Subcutaneous abdominal adipose tissue (tissue), 5 donors: ENCODE results near the gene CPNE4.

Experiments used
- H3K27ac ChIP-seq: one replicate; pipeline ENCODE4 v1.7.0; 2013; ENCODE audit warnings: low read depth, mild to moderate bottlenecking, inconsistent platforms, low read length, moderate library complexity
- H3K27me3 ChIP-seq, 5 donors: one replicate each; pipeline ENCODE4 v1.7.0; 2013; ENCODE audit warnings: low read length in 5 of 5, inconsistent platforms in 1 of 5; ENCODE audit not compliant: control insufficient read depth in 5 of 5, insufficient read depth in 4 of 5
- H3K36me3 ChIP-seq, 5 donors: one replicate each; pipeline ENCODE4 v1.7.0; 2013; ENCODE audit warnings: low read length in 5 of 5; ENCODE audit not compliant: control insufficient read depth in 5 of 5, insufficient read depth in 5 of 5
- H3K4me1 ChIP-seq, 5 donors: one replicate each; pipeline ENCODE4 v1.7.0; 2013; ENCODE audit warnings: low read length in 5 of 5, mild to moderate bottlenecking in 3 of 5, moderate library complexity in 1 of 5; ENCODE audit not compliant: control insufficient read depth in 5 of 5, insufficient read depth in 5 of 5
- H3K4me3 ChIP-seq, 5 donors: one replicate each; pipeline ENCODE4 v1.7.0; 2013; ENCODE audit warnings: low read length in 5 of 5, low read depth in 1 of 5
- H3K9ac ChIP-seq, 5 donors: one replicate each; pipeline ENCODE4 v1.7.0; 2013; ENCODE audit warnings: low read length in 5 of 5, mild to moderate bottlenecking in 4 of 5, moderate library complexity in 3 of 5
- H3K9me3 ChIP-seq, 5 donors: one replicate each; pipeline ENCODE4 v1.7.0; 2013; ENCODE audit warnings: low read length in 5 of 5; ENCODE audit not compliant: control insufficient read depth in 5 of 5
- donor health status: healthy.
- donor health status: healthy.
- donor health status: healthy.
- donor health status: healthy.
- donor health status: healthy.

CPNE4 gene

GRCh38 chr3:131658115-131658514, 376.7 kb downstream of the CPNE4 start:
- Histone ChIP-seq H3K36me3 (no peaks in the 10 kb centered on the region), H3K27me3 (no peaks in the 10 kb centered on the region), H3K4me1 (no peaks in the 10 kb centered on the region), H3K9me3 (no peaks in the 10 kb centered on the region), H3K27ac (no peak overlapping the region), H3K9ac (no peak overlapping the region), H3K4me3 (no peak overlapping the region)

GRCh38 chr3:131655070-131655690, 379.6 kb downstream of the CPNE4 start:
- no peaks in the 10 kb centered on the region for H3K9me3 ChIP-seq
- no peak overlapping the region for H3K27ac ChIP-seq
- H3K36me3 ChIP-seq, result no peaks in the 10 kb centered on the region
- no peaks in the 10 kb centered on the region for H3K4me1 ChIP-seq
- no peak overlapping the region for H3K9ac ChIP-seq
- H3K27me3 ChIP-seq, result no peaks in the 10 kb centered on the region
- no peak overlapping the region for H3K4me3 ChIP-seq

GRCh38 chr3:131645638-131646037, 389.2 kb downstream of the CPNE4 start:
- Histone ChIP-seq H3K9ac (no peak overlapping the region), H3K4me1 (no peaks in the 10 kb centered on the region), H3K27me3 (no peaks in the 10 kb centered on the region), H3K4me3 (no peak overlapping the region), H3K36me3 (no peaks in the 10 kb centered on the region), H3K9me3 (no peaks in the 10 kb centered on the region), H3K27ac (no peak overlapping the region)

GRCh38 chr3:131636266-131636775, 398.5 kb downstream of the CPNE4 start:
- no peak overlapping the region for H3K4me3 ChIP-seq
- peaks cover 0 to 3% (median 0%) of the 10 kb centered on the region in 5 donors for H3K9me3 ChIP-seq
- H3K36me3 ChIP-seq, result no peaks in the 10 kb centered on the region
- no peaks in the 10 kb centered on the region for H3K27me3 ChIP-seq
- H3K27ac ChIP-seq, result no peak overlapping the region
- H3K4me1 ChIP-seq, result no peaks in the 10 kb centered on the region
- no peak overlapping the region for H3K9ac ChIP-seq

GRCh38 chr3:131630807-131631206, 404.0 kb downstream of the CPNE4 start:
- H3K36me3 ChIP-seq, result no peaks in the 10 kb centered on the region
- H3K9ac ChIP-seq, result no peak overlapping the region
- H3K27me3 ChIP-seq, result no peaks in the 10 kb centered on the region
- peaks cover 0 to 7% (median 0%) of the 10 kb centered on the region in 5 donors for H3K4me1 ChIP-seq
- H3K4me3 ChIP-seq, result no peak overlapping the region
- no peaks in the 10 kb centered on the region for H3K9me3 ChIP-seq
- no peak overlapping the region for H3K27ac ChIP-seq

- Histone ChIP-seq H3K36me3 (no peaks in the 10 kb centered on the region), H3K27me3 (no peaks in the 10 kb centered on the region)
These were observed 404.7 kb downstream of the CPNE4 start for GRCh38 chr3:131630097-131630496.

GRCh38 chr3:131623431-131623830, 411.4 kb downstream of the CPNE4 start:
- peaks cover 0 to 9% (median 0%) of the 10 kb centered on the region in 5 donors for H3K4me1 ChIP-seq
- no peak overlapping the region for H3K27ac ChIP-seq
- H3K36me3 ChIP-seq, result no peaks in the 10 kb centered on the region

More at GRCh38 chr3:131630097-131630496, 404.7 kb downstream of the CPNE4 start:
- H3K4me3 ChIP-seq, result no peak overlapping the region
- H3K9me3 ChIP-seq, result no peaks in the 10 kb centered on the region
- no peak overlapping the region for H3K9ac ChIP-seq
- no peak overlapping the region for H3K27ac ChIP-seq
- H3K4me1 ChIP-seq, result peaks cover 0 to 9% (median 0%) of the 10 kb centered on the region in 5 donors

GRCh38 chr3:131622726-131623125, 412.1 kb downstream of the CPNE4 start:
- no peaks in the 10 kb centered on the region for H3K9me3 ChIP-seq
- no peak overlapping the region for H3K4me3 ChIP-seq
- no peaks in the 10 kb centered on the region for H3K27me3 ChIP-seq
- no peak overlapping the region for H3K27ac ChIP-seq
- no peaks in the 10 kb centered on the region for H3K36me3 ChIP-seq
- no peak overlapping the region for H3K9ac ChIP-seq
- peaks cover 0 to 9% (median 0%) of the 10 kb centered on the region in 5 donors for H3K4me1 ChIP-seq

More at GRCh38 chr3:131623431-131623830, 411.4 kb downstream of the CPNE4 start:
- Histone ChIP-seq H3K9ac (no peak overlapping the region), H3K9me3 (no peaks in the 10 kb centered on the region), H3K27me3 (no peaks in the 10 kb centered on the region), H3K4me3 (no peak overlapping the region)

- H3K9ac ChIP-seq, result no peak overlapping the region
- no peak overlapping the region for H3K4me3 ChIP-seq
- H3K27me3 ChIP-seq, result no peaks in the 10 kb centered on the region
- H3K4me1 ChIP-seq, result peaks cover 0 to 3% (median 0%) of the 10 kb centered on the region in 5 donors
- H3K36me3 ChIP-seq, result no peaks in the 10 kb centered on the region
- no peaks in the 10 kb centered on the region for H3K9me3 ChIP-seq
- no peak overlapping the region for H3K27ac ChIP-seq
These were observed 413.8 kb downstream of the CPNE4 start for GRCh38 chr3:131620977-131621376.

GRCh38 chr3:131619821-131620220, 415.0 kb downstream of the CPNE4 start:
- H3K4me1 ChIP-seq, result no peaks in the 10 kb centered on the region
- no peak overlapping the region for H3K4me3 ChIP-seq
- no peak overlapping the region for H3K9ac ChIP-seq
- H3K36me3 ChIP-seq, result no peaks in the 10 kb centered on the region
- H3K27ac ChIP-seq, result no peak overlapping the region
- no peaks in the 10 kb centered on the region for H3K27me3 ChIP-seq
- no peaks in the 10 kb centered on the region for H3K9me3 ChIP-seq
